GM18907 (cell line): Measurements from ENCODE around the gene LRRC10.

Experiments used
- ATAC-seq: cut with Tn5 transposase; IDR thresholded peaks from one replicate; pipeline ENCODE4 v1.9.1; 2021; ENCODE audit warnings: mild to moderate bottlenecking, moderate library complexity; ENCODE audit not compliant: unreplicated experiment

Gene LRRC10, protein sequence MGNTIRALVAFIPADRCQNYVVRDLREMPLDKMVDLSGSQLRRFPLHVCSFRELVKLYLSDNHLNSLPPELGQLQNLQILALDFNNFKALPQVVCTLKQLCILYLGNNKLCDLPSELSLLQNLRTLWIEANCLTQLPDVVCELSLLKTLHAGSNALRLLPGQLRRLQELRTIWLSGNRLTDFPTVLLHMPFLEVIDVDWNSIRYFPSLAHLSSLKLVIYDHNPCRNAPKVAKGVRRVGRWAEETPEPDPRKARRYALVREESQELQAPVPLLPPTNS

DNA sequence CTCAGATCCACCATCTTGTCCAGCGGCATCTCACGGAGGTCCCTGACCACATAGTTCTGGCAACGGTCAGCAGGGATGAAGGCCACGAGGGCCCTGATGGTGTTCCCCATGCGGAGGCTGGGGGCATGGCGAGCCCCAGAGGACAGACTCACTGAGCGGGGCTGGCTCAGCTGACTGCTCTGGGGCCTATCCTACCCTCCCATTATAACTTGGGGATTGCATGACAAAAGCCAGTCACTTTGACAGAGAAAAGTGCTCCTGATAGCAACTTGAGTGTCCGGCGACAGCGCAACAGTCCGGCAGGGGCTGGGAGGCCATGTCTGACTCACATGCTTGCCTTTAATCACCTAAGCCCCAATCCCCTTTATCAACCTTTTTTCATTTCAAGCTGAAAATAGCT is at the start of gene LRRC10:
TSS of gene LRRC10 (minus strand) at position 179 of the 400 bp plus-strand sequence. CDS start at position 110, 69 bp downstream.
- ATAC-seq, result no peak

DNA sequence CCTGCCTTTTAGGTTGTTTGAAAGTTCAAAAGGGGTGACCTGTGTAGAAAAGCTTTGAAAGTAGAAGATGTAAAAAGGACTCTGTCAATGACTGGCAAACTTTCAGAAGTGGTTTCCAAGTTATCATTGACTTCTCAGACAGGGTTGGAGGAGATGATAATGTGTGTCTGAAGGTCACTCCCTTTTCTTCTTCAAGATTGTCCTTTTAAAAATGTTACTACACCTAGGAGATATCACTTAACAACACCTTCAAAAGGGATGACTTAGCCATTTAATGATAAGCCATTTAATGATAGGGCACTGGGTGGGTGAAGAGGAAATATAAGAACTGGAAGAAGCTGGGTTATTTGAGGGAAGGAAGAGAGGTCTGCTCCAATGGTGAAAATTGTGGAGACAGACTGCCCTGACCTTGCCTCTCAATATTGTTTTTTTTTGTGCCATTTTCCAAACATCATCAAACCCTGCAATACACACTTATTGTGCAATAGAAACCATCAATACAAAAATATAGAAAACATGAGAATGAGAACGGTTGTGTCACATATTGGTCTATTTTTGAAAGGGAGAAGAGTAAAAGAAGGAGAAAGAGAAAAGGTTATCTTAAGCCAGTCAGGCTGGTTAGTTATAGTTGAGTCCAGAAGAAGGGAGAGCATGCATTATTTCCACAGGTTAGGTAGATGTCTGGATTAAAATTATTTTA is 49.6 kb upstream of the LRRC10 start:
- no peak for ATAC-seq

DNA sequence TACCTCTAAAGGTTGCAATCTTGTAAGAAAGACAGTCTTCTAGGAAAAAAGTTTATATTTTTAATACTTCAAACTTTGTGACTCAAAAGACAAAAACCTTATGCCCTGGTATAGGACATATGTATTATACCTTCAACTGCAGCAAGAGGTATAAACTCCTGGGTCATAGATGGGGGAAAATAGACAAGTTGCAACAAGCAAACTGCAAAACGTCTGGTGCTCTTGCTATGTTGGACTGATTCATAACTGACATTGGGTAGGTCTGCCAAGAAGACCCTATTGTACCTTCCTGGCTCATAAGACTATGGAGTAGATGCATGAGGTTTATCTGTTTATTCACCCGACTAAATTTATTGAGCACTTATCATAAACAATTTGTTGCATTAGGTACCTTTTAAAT is 47.5 kb upstream of the LRRC10 start:
- no peak for ATAC-seq

DNA sequence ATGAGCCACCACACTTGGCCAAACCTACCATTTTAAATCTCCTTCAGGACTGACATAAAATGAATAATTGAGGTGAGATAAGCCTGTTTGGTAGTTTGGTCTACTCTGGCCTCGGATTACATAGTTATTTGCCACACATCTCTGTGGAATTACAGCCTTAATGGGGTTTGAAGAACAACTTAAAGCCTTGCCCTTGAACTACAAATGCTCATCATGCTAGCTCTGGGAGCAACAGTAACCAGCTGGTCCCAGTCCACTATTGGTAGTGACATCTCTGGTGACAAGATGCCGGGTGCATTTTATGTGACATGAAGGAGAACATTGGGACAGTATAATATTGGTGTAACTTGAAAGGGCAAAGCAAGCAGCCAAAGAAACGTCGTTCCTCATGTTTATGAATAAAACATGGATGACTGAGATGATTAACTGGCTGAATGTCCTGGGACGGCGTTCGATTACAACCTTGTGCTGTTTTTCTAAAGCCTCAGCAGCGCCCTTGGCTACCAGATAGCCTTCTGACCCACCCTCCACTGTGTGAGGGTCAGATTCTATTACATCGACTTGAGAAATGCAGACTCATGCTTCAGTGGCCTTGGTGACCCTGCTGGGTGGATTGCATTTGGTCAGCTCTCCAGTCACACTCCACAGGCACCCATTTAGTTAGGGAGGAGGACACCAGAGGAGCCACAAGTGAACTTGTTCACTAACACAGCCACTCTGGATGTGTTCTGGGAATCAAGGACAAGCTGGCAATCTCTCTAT is 46.9 kb upstream of the LRRC10 start:
- no peak for ATAC-seq

DNA sequence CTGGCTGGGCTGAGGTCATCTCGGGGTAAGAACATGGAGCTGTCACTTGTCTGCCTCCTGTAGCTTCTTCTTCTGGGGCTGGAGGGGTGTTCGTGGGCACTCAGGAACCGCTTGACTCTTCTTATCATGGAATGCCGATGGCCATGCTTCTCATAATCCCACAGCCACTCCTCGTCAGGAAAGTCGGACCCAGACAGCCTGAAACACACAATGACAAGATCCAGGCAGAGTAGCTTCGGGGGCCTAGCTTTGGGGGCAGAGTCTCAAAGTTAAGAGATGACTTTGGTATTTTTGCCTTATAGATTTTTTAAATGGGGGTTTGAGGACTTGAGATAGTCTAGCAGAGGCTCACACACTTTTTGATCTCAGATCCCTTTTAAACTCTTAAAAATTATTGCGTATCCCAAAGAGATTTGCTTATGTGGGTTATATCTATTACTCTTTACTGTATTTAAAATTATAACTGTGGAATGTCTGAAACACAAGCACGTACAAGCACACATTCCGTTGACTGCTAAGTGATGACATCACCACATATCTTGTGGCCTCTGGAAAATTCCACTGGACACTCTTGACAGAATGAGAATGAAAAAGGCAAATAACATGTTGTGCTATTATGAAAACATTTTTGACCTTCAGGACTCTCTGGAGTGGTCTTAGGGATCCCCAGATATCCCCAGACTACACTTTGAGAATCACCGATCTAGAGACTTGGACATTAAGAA is 45.1 kb upstream of the LRRC10 start:
- ATAC-seq, result no peak

DNA sequence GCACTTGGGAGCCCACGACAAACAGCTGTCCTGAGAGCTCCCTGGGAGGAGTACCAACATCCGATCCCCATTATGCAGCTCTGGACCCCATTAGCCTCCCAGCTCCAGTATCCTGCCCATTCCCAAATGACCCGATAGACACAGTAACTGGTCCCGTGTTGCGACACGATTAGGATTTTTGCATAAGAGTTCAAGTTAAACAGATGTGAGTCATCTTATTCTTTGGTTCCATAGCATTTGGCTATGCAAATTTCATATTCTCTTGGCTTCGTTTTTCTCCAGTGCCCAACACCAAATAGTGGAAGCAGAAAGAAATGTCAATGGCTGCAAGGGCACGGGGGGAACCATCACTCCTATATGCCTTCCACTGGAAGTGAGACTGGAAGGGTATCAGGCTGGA is 43.0 kb upstream of the LRRC10 start:
- ATAC-seq, result no peak

DNA sequence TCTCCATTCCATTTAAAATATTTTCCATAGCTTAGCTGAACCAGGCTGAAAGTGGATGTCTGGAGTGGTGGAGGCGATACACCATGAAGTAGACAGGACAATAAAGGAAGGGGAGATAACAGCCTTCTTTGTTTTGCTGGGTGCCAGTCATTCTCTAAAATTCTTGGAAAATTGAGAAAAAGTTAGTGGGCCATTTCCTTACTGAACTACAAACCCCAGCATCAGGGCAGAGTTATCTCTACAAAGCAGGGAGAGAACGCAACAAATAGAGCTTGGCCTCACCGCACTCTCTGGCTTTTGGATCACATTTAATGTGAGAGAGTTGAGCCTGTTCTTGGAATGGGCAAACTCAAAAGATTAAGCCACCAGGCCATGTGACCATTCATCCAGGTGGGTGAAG is 41.2 kb upstream of the LRRC10 start:
- ATAC-seq, result no peak

DNA sequence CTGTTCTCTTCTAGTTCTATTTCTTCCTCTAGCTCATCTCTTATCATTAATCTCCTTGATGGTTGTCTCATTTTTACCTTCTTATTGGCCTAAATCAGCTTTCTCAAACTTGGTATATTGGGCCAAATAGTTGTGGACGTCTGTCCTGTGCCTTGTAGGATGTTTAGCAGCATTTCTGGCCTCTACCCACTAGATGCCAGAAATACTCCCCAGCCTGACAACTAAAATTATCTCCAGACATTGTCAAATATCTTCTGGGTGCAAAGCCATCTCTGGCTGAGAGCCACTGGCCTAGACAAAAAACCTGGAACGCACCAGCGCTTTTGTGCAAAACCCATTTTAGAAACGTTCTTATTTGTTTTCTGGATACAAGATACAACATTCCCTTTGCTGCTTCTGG is 38.8 kb upstream of the LRRC10 start:
- no peak for ATAC-seq

DNA sequence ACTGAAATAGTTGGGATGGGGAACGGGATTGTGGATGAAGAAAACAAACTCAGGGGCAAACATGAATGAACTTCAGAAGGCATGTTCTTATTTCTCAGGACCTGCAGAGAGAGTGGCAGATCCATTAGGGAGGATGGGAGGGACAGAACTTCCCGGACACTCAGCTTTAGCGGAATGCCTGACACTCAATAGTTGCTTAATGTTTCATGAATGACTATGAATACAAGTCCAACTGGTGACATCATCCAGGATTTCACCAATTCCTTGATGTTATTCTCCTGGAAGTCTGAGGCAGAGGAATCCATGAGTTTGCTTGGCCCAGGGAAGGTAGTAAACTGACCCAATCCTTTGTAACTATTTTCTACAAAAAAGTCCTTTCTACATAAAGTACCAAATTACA is 37.8 kb upstream of the LRRC10 start:
- ATAC-seq, result no peak

DNA sequence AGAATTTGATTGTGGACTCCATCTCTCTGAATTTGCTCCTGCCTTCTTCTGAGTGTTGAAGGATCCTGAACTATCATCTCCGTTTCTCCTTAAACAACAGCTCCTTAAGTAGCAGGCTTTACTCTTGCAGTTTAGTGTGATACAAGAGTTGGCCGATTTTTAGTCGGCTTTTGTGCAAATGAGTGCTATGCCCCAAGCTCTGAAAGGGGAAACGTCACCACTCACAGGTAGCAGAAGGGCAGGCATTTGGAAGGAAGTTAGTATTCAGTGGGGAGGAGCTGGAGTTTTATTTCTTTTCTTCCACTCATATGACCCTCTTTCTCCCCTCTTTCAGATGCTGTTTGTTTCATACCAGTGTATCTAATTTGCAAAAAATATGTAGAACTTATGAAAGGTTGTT is 36.5 kb upstream of the LRRC10 start:
- ATAC-seq, result no peak

DNA sequence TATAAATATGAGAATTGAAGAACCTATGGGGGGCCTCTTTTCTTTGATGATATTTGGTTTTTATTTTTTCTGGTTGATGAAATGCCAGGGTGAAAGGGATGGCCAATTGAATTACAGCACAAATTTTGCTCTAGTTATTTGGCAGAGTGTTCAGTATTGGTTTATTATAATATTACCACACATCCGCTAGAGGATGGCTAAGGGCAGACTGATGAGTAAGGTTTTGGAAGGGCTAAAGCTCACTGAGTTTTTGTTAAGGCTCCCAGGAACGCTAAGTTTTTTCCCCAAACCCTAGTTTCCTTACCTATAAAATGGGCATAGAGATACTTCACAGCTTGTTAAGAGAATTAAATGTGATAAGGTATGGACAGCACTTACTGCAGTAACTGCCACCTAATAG is 34.3 kb upstream of the LRRC10 start:
- ATAC-seq, result no peak

DNA sequence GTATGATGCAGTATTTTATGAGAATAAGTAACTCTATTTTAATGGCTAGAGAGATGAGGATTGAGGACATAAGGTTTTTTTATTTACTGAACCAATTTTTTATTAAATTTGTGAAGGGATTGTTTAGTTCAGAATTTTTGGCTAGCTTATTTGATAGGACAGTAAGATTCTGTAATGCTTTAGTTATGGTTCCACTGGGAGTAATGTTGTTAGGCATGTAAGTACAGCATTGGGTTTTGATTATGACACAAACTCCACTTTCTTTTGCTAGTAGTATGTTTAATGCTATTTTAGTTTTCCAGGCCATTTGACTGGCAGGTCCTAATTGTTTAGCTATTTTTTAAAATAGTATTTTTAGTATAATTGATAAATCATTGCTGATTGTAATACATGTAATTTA is 33.8 kb upstream of the LRRC10 start:
- ATAC-seq, result no peak

DNA sequence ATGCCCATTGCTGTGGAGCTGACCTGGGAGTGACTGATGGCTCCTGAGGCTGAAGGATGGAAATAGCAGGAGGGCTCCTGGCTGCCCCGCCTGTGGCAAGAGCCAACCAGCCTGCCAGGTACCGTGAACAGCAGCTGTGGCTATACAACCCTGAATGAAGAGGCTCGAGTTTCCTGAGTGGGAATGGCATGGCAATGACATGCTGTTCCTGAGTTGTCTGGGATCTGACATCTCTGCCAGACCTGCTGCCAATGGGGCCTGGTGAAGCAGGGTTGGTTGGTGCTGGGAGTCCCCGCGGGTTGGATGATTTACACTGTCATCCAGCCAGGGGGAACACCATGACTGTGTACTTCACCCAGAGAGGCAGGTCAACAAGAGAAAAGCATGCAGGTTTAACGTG is 31.8 kb upstream of the LRRC10 start:
- ATAC-seq, result no peak

DNA sequence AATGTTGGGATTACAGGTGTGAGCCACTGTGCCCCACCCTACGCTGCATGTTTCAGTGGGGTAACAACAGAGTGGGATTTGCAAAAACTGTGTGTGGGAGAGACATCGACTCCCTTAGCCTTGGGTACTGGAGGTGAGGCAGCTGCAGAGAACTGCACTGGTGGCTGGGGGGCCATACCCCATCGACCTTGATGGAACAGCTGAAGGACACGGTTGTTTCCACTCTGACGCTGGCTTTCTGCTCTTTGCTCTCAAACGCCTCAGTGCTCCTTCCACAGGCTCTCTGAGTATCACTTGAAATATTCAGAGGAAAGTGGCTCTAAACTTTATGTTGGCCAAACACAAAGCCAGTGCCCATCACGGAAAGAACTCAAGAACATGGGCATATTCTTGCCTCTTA is 30.8 kb upstream of the LRRC10 start:
- ATAC-seq, result no peak

DNA sequence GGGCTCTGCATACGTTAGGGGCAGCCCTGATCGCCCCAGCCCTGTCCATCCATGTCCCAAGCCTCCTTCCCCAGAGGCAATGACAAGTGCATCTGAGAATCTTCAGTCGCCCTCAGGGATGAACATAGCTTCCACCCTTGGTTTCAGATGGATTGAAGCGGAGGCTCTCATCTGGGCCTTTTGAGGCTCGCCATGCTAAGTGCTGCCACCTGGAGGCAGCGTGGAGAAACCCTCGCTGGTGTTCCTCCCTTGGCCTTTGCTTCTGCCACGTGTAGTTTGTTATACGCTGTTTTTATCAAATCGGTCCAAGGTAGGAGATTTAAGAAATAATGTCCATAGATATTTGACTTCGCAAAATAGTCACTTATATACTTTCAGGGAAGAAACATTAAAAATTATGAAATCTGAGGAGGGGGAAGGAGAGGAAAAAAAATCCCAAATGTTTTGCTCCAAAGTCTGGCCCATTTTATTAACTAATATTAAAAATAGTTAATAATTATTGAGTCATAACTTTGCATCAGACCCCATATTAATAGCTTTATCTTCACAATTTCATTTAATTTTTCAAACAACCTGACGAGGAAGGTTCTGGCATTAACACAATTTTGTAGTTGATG is 28.8 kb upstream of the LRRC10 start:
- ATAC-seq, result peak; percentile 79

DNA sequence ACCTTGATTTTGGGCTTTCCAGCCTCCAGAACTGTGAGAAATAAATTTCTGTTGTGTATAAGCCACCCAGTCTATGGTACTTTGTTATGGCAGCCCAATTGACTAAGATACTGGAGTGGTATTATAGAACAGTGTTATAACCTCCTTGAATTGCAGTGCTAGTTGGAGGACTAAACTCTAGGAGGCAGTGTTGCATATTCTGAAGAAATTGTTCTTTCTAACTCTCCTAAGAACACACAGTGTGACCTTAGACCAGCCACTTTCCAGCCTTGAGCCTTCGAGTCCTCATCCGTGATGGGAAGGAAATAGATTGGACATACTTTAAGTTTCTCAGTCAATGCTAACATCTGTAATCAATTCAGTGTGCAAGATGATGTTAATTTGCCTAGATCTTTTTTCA is 22.4 kb upstream of the LRRC10 start:
- ATAC-seq, result no peak

DNA sequence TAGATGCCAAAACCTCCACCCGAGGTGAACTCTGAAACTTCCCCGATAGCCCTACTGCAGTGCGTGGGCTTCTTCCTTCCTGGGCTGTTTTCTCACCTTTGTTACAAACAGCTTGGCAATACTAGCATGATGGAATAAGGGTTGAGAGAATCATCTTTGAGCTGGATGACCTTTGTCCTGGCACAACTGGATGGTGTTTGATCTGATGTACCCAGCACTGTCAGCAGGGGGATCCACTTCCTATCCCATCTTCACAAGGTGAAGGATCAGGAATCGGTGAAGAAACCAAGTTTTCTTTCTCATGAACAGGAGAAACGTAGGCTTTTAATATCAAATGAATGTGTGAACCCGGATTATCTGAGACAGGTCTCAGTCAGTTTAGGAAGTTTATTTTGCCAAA is 19.5 kb upstream of the LRRC10 start:
- ATAC-seq, result no peak

DNA sequence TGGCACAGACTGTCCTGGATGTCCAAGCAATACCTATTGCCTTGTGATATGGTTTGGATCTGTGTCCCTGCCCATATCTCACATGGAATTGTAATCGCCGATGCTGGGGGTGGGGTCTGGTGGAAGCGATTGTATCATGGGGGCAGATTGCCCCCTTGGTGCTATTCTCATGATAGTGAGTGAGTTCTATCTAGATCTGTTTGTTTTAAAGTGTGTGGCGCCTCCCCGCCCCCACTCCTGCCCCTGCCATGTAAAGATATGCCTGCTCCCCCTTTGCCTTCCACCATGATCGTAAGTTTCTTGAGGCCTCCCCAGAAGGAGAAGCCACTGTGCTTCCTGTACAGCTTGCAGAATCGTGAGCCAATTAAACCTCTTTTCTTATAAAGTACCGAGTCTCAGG is 16.8 kb upstream of the LRRC10 start:
- no peak for ATAC-seq

DNA sequence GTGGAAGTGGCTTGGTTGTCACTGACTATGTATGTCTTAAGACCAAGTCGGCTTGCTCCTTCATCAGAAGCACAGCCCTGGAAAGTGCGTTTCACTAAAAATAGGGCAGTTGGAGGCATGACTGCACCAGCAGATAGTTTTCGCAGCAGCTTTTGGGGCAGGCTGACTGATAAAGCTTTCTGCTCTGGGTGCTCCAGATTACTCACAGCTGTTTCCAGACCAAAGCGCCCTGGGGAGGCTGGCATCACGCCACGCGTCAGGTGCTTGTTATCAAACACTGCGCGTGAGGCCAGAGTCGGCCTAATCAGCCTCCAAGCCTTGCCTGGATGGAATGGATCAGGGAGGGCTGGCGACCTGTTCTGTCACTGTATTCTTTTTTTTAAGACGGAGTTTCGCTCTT is 13.3 kb upstream of the LRRC10 start:
- ATAC-seq, result no peak

DNA sequence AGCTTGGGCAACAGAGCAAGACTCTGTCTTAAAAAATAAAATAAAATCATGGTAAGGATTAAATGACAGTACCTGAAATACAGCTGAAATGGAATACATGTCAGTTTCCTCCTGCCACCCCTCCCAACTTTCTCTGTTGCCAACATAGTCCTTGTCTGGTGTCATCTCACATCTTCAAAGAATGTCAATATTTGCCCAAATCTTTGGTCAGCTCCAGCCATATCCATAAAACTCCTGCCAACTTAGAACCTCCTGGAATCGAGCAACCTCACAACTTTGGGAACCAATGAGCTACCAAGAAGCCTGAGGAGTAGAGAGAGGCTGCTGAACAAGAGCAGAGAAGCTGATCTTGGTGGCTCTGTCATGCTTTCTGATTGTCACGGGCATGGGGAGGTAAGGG is 10.8 kb upstream of the LRRC10 start:
- ATAC-seq, result no peak

DNA sequence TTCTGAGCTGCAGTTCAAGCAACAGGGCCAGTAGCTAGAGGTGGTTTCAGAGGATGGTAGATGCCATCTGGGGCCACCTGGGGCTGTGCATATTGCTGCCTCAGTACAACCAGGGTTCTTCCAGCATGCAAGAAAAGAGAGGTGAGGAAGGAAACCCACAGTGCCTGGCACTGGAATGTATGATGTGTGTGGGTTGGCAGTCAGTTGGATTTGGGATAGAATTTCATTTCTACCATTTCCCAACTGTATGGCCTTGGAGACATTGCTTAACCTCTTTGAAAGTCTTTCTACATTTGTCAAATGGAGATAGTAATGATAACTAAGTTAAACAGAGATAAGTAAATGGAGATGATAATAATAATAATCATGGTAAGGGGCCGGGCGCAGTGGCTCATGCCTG is 10.2 kb upstream of the LRRC10 start:
- ATAC-seq, result no peak
